Endothelial cell of umbilical vein (primary cell): ENCODE measurements around the gene MNT. TPM values are rescaled to one million over a fixed set of nuclear protein-coding genes. Genes with fewer than 3 reads are reported as not detected.

ENCODE experiments used
- BruUV-seq: library from RNA; stranded (reverse); fragments of 400-500 nt; replicated peaks from 2 replicates; lab custom pipeline; 2021; lab: Mats Ljungman, UMichigan
- CTCF ChIA-PET: fragments of 300-600, 350-600 bp; sonication (Branson Sonifier 250); formaldehyde crosslinking; loops from one replicate; lab custom pipeline; 2021; ENCODE audit warnings: antibody characterized with exemption, inconsistent platforms; lab: Charles Lee
- POLR2A ChIA-PET: fragments of 300-600, 350-600 bp; sonication (Branson Sonifier 250); formaldehyde crosslinking; loops from one replicate; lab custom pipeline; 2021; ENCODE audit warnings: antibody characterized with exemption, inconsistent platforms; lab: Charles Lee
- DNase-seq: peaks from one replicate; pipeline ENCODE4 v3.0.0-alpha.2; 2011; ENCODE audit warnings: low read depth, low spot score
- FAIRE-seq: peaks from 2 replicates; lab custom pipeline; 2011; peaks lifted over from hg19 to GRCh38; lab: Jason Lieb, UNC
- H2AFZ ChIP-seq: 2 replicates; pipeline ENCODE4 v1.6.0; 2012; ENCODE audit warnings: low read depth, low read length, control low read depth, inconsistent platforms
- H3K27ac ChIP-seq: 2 replicates; pipeline ENCODE4 v1.5.1; 2011; ENCODE audit warnings: low read depth, mild to moderate bottlenecking, control low read depth, low read length, moderate library complexity; ENCODE audit not compliant: insufficient read depth
- H3K27me3 ChIP-seq, 2 experiments: 2 replicates each; pipeline versions ENCODE4 v1.6.0 to v1.6.1; 2011; ENCODE audit warnings: low read length in 2 of 2, mixed read lengths in 1 of 2; ENCODE audit not compliant: control insufficient read depth in 2 of 2, insufficient read depth in 2 of 2
- H3K36me3 ChIP-seq, 2 experiments: 2 replicates in 1 of 2; 3 replicates in 1 of 2; pipeline ENCODE4 v1.5.1; 2011; ENCODE audit warnings: low read length in 2 of 2, mild to moderate bottlenecking in 1 of 2, moderate library complexity in 1 of 2; ENCODE audit not compliant: control insufficient read depth in 2 of 2, insufficient read depth in 2 of 2; ENCODE audit errors: extremely low read depth in 1 of 2
- H3K4me1 ChIP-seq: 3 replicates; pipeline ENCODE4 v1.5.1; 2011; ENCODE audit warnings: mild to moderate bottlenecking, low read length; ENCODE audit not compliant: control insufficient read depth, insufficient read depth; ENCODE audit errors: extremely low read depth
- H3K4me2 ChIP-seq: 2 replicates; pipeline ENCODE4 v1.6.1; 2011; ENCODE audit warnings: low read length, control low read depth, mixed read lengths; ENCODE audit not compliant: insufficient read depth
- H3K4me3 ChIP-seq, 3 experiments: fragments of 200-600 bp in 1 of 3; sonication (generic), shearing (Covaris generic) in 1 of 3; replicated peaks in 1 of 3; 2 replicates each; pipeline ENCODE4 v1.5.1; 2011 to 2016; ENCODE audit warnings: control low read depth in 3 of 3, low read length in 3 of 3, mild to moderate bottlenecking in 2 of 3, inconsistent platforms in 1 of 3, low read depth in 1 of 3, moderate library complexity in 1 of 3; ENCODE audit not compliant: insufficient read depth in 1 of 3
- H3K79me2 ChIP-seq: 2 replicates; pipeline ENCODE4 v1.6.0; 2012; ENCODE audit warnings: low read length, inconsistent platforms; ENCODE audit not compliant: control insufficient read depth, insufficient read depth
- H3K9ac ChIP-seq: replicated peaks from 2 replicates; pipeline ENCODE3; 2011; ENCODE audit warnings: low read length, control low read depth; ENCODE audit not compliant: insufficient read depth; ENCODE audit errors: extremely low read depth
- H3K9me1 ChIP-seq: replicated peaks from 3 replicates; pipeline ENCODE4 v1.6.0; 2011; ENCODE audit warnings: mild to moderate bottlenecking, low read length; ENCODE audit not compliant: control insufficient read depth, insufficient read depth; ENCODE audit errors: extremely low read depth
- H3K9me3 ChIP-seq: replicated peaks from 2 replicates; pipeline ENCODE4 v1.5.1; 2012; ENCODE audit warnings: low read length, inconsistent platforms; ENCODE audit not compliant: control insufficient read depth, insufficient read depth
- H4K20me1 ChIP-seq: replicated peaks from 2 replicates; pipeline ENCODE3; 2011; ENCODE audit warnings: mild to moderate bottlenecking, low read length; ENCODE audit not compliant: control insufficient read depth, insufficient read depth; ENCODE audit errors: extremely low read depth
- EZH2 ChIP-seq: IDR thresholded peaks from 2 replicates; pipeline ENCODE4 v1.6.1; 2012; ENCODE audit warnings: borderline replicate concordance, low read depth, mild to moderate bottlenecking, moderate library complexity, low read length, inconsistent platforms; ENCODE audit not compliant: severe bottlenecking
- GATA2 ChIP-seq: IDR thresholded peaks from 2 replicates; pipeline ENCODE4 v1.7.0; 2011; ENCODE audit warnings: low read depth, mild to moderate bottlenecking, moderate library complexity, mixed read lengths, low read length; ENCODE audit not compliant: insufficient read length, insufficient read depth
- POLR2AphosphoS5 ChIP-seq: IDR thresholded peaks from 2 replicates; pipeline ENCODE4 v1.6.1; 2012; ENCODE audit warnings: low read depth, mild to moderate bottlenecking, control low read depth, low read length, moderate library complexity; ENCODE audit not compliant: insufficient read depth
- dilution Hi-C: fragments of 300-500 bp; cut with MboI; formaldehyde crosslinking; loops from one replicate; pipeline ENCODE4 v1.15.0; 2019; ENCODE audit warnings: low sequenced_read_pairs; ENCODE audit not compliant: extremely low pct_ligation_motif_present
- intact Hi-C: fragments of 100-400 bp; cut with micrococcal nuclease; formaldehyde crosslinking; loops from one replicate; pipeline ENCODE4 v1.10.0; 2022
- polyA plus RNA-seq, 4 experiments: library from polyadenylated mRNA; depleted of rRNA in 3 of 4; stranded (reverse) in 3 of 4; unstranded in 1 of 4; fragments of >200 nt; gene quantifications; 2 replicates each; pipeline versions ENCODE4 v1.2.1 to v1.2.3, GENCODE V29; 2011 to 2012; ENCODE audit warnings: missing spikeins in 1 of 4
- total RNA-seq: library from RNA; stranded (reverse); gene quantifications from 2 replicates; pipeline ENCODE4 v1.2.3, GENCODE V29; 2021

The MNT gene
- total and polyA plus RNA-seq, 2 donors (not counting 3 experiments of a cell fraction or from before 2014, with no cell fraction given), result 4.1 to 21.6 TPM

DNA sequence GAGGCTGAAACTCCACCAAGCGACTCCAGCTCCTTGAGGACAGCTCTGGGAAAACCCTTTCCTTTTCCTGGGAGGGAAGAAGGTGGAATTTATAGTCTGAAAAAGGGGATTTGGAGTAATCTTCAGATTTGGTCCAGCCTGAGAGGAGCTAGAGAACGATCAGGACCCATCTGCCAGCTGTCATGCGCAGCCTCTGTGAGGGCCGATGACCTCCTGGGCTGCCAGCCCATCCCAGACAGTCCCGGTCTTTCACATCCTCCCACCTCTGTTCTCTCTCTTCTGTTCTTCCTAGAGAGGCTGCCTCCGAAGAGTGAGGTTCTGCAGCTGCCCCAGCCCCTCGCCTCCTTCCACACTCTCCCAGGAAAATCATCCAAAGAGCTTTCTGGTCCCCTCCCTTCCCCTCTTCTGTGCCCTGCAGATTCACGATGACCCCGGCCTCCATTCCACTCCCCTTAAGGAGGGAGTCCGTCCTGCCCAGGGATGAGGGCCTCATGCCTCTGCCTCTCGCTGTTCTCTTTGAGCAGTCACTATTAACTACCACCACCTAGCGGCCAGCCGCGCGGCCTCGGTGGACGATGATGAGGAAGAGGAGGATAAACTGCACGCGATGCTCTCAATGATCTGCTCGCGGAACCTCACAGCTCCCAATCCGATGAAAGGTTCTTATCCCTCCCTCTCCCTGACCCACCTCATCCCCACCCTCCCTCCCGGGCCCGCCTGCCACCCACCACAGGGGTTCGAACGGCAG lies 33.9 kb downstream of the MNT start:
- Histone ChIP-seq H3K9me1 (no peaks in the 10 kb centered on the region), H3K27ac (no peak overlapping the region), H2AFZ (no peak overlapping the region), H4K20me1 (no peaks in the 10 kb centered on the region), H3K4me2 (no peak overlapping the region), H3K9ac (no peak overlapping the region), H3K4me1 (peaks cover 6% of the 10 kb centered on the region), H3K27me3 (no peaks in the 10 kb centered on the region), H3K4me3 (no peak overlapping the region), H3K9me3 (no peaks in the 10 kb centered on the region), H3K36me3 (peaks cover 0 to 26% of the 10 kb centered on the region in 2 experiments), H3K79me2 (no peaks in the 10 kb centered on the region)
- FAIRE-seq, result no peak
- DNase-seq, result no peak
- intact Hi-C loops, result no loop called here
- no TSS peak for BruUV-seq
- no peak for TF ChIP-seq POLR2AphosphoS5
- TF ChIP-seq GATA2, result no peak
- ChIA-PET CTCF (interaction anchor here (0.8 to 1.1 kb wide), 2 partner anchors 15 to 49 kb away, joined by 3 read pairs; no protein-coding TSS in a partner anchor), POLR2A (no interaction called here)
- dilution Hi-C loops, result no loop called here

- no peaks in the 10 kb centered on the region for H3K9me3 ChIP-seq
- POLR2A ChIA-PET, result no interaction called here
- peaks cover 0 to 26% of the 10 kb centered on the region in 2 experiments for H3K36me3 ChIP-seq
- no peaks in the 10 kb centered on the region for H4K20me1 ChIP-seq
- no peak overlapping the region for H3K4me3 ChIP-seq
- dilution Hi-C loops (no loop called here), intact Hi-C loops (no loop called here)
- FAIRE-seq (no peak), DNase-seq (no peak)
- no peaks in the 10 kb centered on the region for H3K79me2 ChIP-seq
- no peak overlapping the region for H2AFZ ChIP-seq
- H3K4me2 ChIP-seq, result no peak overlapping the region
- H3K9me1 ChIP-seq, result no peaks in the 10 kb centered on the region
- no peak for TF ChIP-seq EZH2
- CTCF ChIA-PET, result interaction anchor here (1.2 kb wide), 1 partner anchor 14 kb away, joined by 3 read pairs; no protein-coding TSS in a partner anchor
- H3K27me3 ChIP-seq, result no peaks in the 10 kb centered on the region
- no peak overlapping the region for H3K9ac ChIP-seq
- H3K4me1 ChIP-seq, result peaks cover 9% of the 10 kb centered on the region
- no TSS peak for BruUV-seq
- H3K27ac ChIP-seq, result no peak overlapping the region
Observed at GRCh38 chr17:2365132-2365531, 35.7 kb downstream of the MNT start.
